Measurements from ENCODE around the gene ATP13A4. TPM values are rescaled to one million over a fixed set of nuclear protein-coding genes. Genes with fewer than 3 reads are reported as not detected.

ATP13A4 gene
- total and polyA plus RNA-seq, 2 of the 8 experiments (the other 6 are each of a cell fraction or from before 2014, with no cell fraction given), result 0.12 TPM; not detected in 1

DNA sequence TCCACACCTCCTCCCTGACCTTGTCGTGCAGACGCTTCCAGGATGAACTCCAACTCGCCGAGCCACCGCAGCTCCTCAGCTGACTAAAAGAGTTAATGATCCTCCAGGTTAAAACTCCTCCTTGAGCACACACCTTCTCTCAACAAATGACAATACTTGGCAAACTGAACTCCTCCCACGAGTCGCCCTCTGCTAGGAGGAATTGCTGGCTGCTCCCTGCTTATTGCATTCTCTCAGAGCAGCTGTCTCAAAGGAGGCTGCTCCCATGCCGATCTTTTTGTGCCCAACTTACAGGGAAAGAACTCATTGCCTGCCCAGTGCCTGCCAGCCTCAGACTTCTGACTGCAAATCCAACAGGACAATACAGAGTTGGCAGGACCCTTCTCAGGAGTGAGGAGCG lies at the start of gene ATP13A4 (continued):
- TF ChIP-seq HDAC2 (IDR thresholded peaks at IDR 0.05; ENCODE audit: borderline replicate concordance in 1 of 2, low read depth in 2 of 2, low read length in 2 of 2) (no peak), MAFK (IDR thresholded peaks at IDR 0.05; ENCODE audit: low read depth, low read length) (no peak), CEBPB (IDR thresholded peaks at IDR 0.05; ENCODE audit: low read depth, low read length) (no peak), GTF2F1 (IDR thresholded peaks at IDR 0.05; ENCODE audit: borderline replicate concordance, low read depth, low read length) (no peak), CHD1 (IDR thresholded peaks at IDR 0.05; ENCODE audit: low read depth, low read length) (no peak), NANOG (IDR thresholded peaks at IDR 0.05; ENCODE audit: insufficient read depth, low read depth, low read length, poor library complexity, severe bottlenecking) (no peak), SP1 (IDR thresholded peaks at IDR 0.05; ENCODE audit: low read depth, low read length) (no peak)
